HL-60 (cell line): ENCODE results near the gene GOLGA3.
A peak's percentile ranks its signal among the peaks of the same experiment; 100 is the strongest.

Experiments used
- DNase-seq, 2 experiments: peaks; one replicate each; pipeline ENCODE4 v3.0.0-alpha.2; 2010 to 2020; ENCODE audit warnings: low read depth in 1 of 2, low spot score in 1 of 2
- H3K27ac ChIP-seq: fragments of 250-450 bp; sonication (Bioruptor Pico); replicated peaks from 2 replicates; pipeline ENCODE4 v1.5.1; 2020; ENCODE audit warnings: mild to moderate bottlenecking, moderate library complexity
- H3K27me3 ChIP-seq: fragments of 250-450 bp; sonication (Bioruptor Pico); 2 replicates; pipeline ENCODE4 v1.5.1; 2021; ENCODE audit warnings: mild to moderate bottlenecking, moderate library complexity; ENCODE audit not compliant: insufficient read depth, poor library complexity, severe bottlenecking
- H3K4me3 ChIP-seq: replicated peaks from 2 replicates; pipeline ENCODE4 v1.5.1; 2011; ENCODE audit warnings: mild to moderate bottlenecking, control low read depth, low read length; ENCODE audit not compliant: insufficient read depth
- CTCF ChIP-seq: IDR thresholded peaks from one replicate; pipeline ENCODE4 v1.5.1; 2011; ENCODE audit warnings: low read length, control low read depth, inconsistent platforms; ENCODE audit not compliant: insufficient read depth
- GABPA ChIP-seq: IDR thresholded peaks from 2 replicates; pipeline ENCODE4 v1.6.1; 2012; ENCODE audit warnings: low read depth
- POLR2AphosphoS5 ChIP-seq: IDR thresholded peaks from 2 replicates; pipeline ENCODE4 v1.6.1; 2012; ENCODE audit warnings: low read depth
- REST ChIP-seq: IDR thresholded peaks from 2 replicates; pipeline ENCODE4 v1.6.1; 2012; ENCODE audit warnings: low read depth; ENCODE audit not compliant: insufficient replicate concordance
- SPI1 ChIP-seq: IDR thresholded peaks from 2 replicates; pipeline ENCODE4 v1.6.1; 2012; ENCODE audit warnings: low read depth, mild to moderate bottlenecking, borderline replicate concordance

GOLGA3 gene

GRCh38 chr12:132773077-132773955 lies 55.4 kb downstream of the GOLGA3 start:
- H3K27me3 ChIP-seq: no peaks in the 10 kb centered on the region
- DNase-seq: no peak
- H3K4me3 ChIP-seq: no peak overlapping the region
- no peak for TF ChIP-seq REST
- TF ChIP-seq CTCF: no peak
- TF ChIP-seq GABPA: no peak
- no peak for TF ChIP-seq POLR2AphosphoS5
- no peak for TF ChIP-seq SPI1
- H3K27ac ChIP-seq: peak overlapping the region; percentile 38

- TF ChIP-seq CTCF (no peak), SPI1 (peak; percentile 68; the same call in 1 of the 2 replicates)
- Histone ChIP-seq H3K27ac (peak overlapping the region; percentile 38), H3K4me3 (no peak overlapping the region), H3K27me3 (no peaks in the 10 kb centered on the region)
- DNase-seq: peak; percentile 45 to 83
These were observed 56.1 kb downstream of the GOLGA3 start for GRCh38 chr12:132772606-132773005.

DNA sequence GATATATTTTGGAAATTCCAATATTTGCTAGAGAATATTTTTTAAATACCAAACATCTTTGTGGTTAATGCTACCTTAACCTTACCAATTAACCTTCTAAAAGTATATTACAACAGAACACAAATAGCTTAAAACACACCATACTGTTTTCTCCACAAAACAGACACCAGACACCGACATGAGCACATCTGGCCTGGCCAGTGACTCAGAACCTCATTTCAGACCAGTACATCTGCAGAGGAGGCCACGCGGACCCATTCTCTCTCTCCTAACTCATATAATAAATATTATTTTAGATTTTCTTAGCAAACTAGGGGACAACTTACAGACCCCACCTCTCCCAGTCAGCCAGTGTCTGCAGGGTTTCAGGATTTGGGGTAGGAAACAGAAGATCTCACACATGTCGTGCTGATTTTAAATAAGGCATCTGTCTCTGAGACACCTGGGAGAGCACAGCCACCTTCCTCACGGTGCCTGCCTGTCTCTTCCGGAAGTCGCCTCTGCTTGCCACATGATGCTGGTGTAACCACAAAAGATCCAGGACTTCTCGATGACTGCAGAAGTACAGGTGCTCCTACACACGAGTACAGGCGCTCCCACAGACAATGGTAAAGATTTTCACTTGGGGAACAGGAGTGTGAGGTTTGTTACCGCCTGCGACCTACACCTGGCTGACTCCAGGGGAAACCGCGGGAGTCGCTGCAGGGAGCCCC lies 57.4 kb downstream of the GOLGA3 start:
- Histone ChIP-seq H3K27me3 (no peaks in the 10 kb centered on the region), H3K4me3 (no peak overlapping the region), H3K27ac (peak overlapping the region; percentile 87)
- no peak for TF ChIP-seq CTCF
- TF ChIP-seq POLR2AphosphoS5: peak; percentile 82
- no peak for TF ChIP-seq REST
- TF ChIP-seq GABPA: no peak
- TF ChIP-seq SPI1: no peak
- DNase-seq: peak; percentile 51 to 83
